ENCODE data around the gene ARL13B.

DNA sequence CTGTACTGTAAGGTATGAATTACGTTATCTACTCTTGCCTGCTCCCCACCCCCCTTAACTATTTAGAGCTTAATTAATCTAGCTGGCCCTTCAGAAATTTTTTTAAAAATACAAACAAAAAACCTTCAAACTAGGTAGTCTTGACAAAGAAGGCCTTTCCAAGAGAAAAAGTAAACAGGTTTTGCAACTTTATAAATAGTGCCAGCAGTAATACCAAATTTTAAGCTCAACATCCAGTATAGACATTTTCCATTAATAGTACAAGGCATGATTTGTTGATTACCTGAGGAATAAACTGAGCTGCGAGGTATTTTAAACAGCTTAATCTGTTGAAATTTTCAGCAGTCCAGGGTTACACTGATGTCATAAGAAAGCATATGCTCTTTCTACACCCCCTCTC, 28.3 kb downstream of the ARL13B start:
- TF ChIP-seq SPI1 (IDR thresholded peaks at IDR 0.05; ENCODE audit: low read depth, low read length) (no peak), POLR2AphosphoS5 (IDR thresholded peaks at IDR 0.05; ENCODE audit: low read depth, low read length) (no peak), POLR2A (IDR thresholded peaks at IDR 0.05; ENCODE audit: low read depth, low read length) (no peak), TAF1 (IDR thresholded peaks at IDR 0.05; ENCODE audit: low read depth, low read length) (no peak), PAX5 (IDR thresholded peaks at IDR 0.05; ENCODE audit: insufficient read depth, low read length, severe bottlenecking) (no peak)
